HepG2 (cell line): ENCODE data around the gene TEDC2. TPM values are rescaled to one million over a fixed set of nuclear protein-coding genes. Genes with fewer than 3 reads are reported as not detected.
A peak's percentile ranks its signal among the peaks of the same experiment; 100 is the strongest.

ENCODE experiments used
- ARID4A ChIP-seq: sonication (generic); formaldehyde crosslinking; IDR thresholded peaks from 2 replicates; pipeline ENCODE4 v1.5.0; 2020; ENCODE audit warnings: mild to moderate bottlenecking, missing genetic modification reagents, borderline replicate concordance
- FOSL1 ChIP-seq: sonication (generic); formaldehyde crosslinking; IDR thresholded peaks from 2 replicates; pipeline ENCODE4 v1.9.0; 2021; ENCODE audit warnings: missing genetic modification reagents, borderline replicate concordance
- GATAD1 ChIP-seq: IDR thresholded peaks from 2 replicates; pipeline ENCODE4 v1.6.1; 2016; ENCODE audit warnings: missing genetic modification reagents, missing compliant biosample characterization
- HNRNPL ChIP-seq: fragments of 200-400 bp; formaldehyde crosslinking; IDR thresholded peaks from 2 replicates; pipeline ENCODE4 v1.6.1; 2017; ENCODE audit warnings: mild to moderate bottlenecking, low read depth, low read length
- HOXA5 ChIP-seq: sonication (generic); formaldehyde crosslinking; IDR thresholded peaks from 2 replicates; pipeline ENCODE4 v1.4.0; 2020; ENCODE audit warnings: missing genetic modification reagents
- JARID2 ChIP-seq: sonication (generic); formaldehyde crosslinking; IDR thresholded peaks from 2 replicates; pipeline ENCODE4 v1.8.1; 2023; ENCODE audit warnings: missing genetic modification reagents, inconsistent platforms; ENCODE audit not compliant: insufficient replicate concordance
- KAT7 ChIP-seq: IDR thresholded peaks from 2 replicates; pipeline ENCODE4 v1.6.1; 2018; ENCODE audit warnings: borderline replicate concordance, missing compliant biosample characterization
- MAFF ChIP-seq: IDR thresholded peaks from 2 replicates; pipeline ENCODE4 v1.6.1; 2011; ENCODE audit warnings: low read depth, low read length, improper control_type of control experiment
- MXD4 ChIP-seq: IDR thresholded peaks from 2 replicates; pipeline ENCODE4 v1.6.1; 2016; ENCODE audit warnings: mild to moderate bottlenecking, missing biosample characterization, missing genetic modification reagents
- NFE2L1 ChIP-seq: sonication (generic); formaldehyde crosslinking; IDR thresholded peaks from 2 replicates; pipeline ENCODE4 v1.4.0; 2020; ENCODE audit warnings: missing genetic modification reagents, mild to moderate bottlenecking, borderline replicate concordance
- SIX4 ChIP-seq: sonication (generic); formaldehyde crosslinking; IDR thresholded peaks from 2 replicates; pipeline ENCODE4 v1.4.0; 2020; ENCODE audit warnings: missing genetic modification reagents
- SKI ChIP-seq: fragments of 450-650 bp; IDR thresholded peaks from one replicate; pipeline ENCODE4 v1.6.1; 2018; ENCODE audit warnings: mild to moderate bottlenecking; ENCODE audit not compliant: partially characterized antibody
- SRSF1 ChIP-seq: fragments of 200-400 bp; formaldehyde crosslinking; optimal IDR thresholded peaks from 2 replicates; pipeline ENCODE3; 2017; ENCODE audit warnings: mild to moderate bottlenecking, low read depth, low read length, moderate library complexity
- ZBTB37 ChIP-seq: sonication (generic); formaldehyde crosslinking; IDR thresholded peaks from 2 replicates; pipeline ENCODE4 v1.4.0; 2020; ENCODE audit warnings: mild to moderate bottlenecking, missing genetic modification reagents
- ZNF713 ChIP-seq: sonication (generic); formaldehyde crosslinking; IDR thresholded peaks from 2 replicates; pipeline ENCODE4 v1.4.0; 2020; ENCODE audit warnings: mild to moderate bottlenecking, missing genetic modification reagents
- polyA plus RNA-seq, 8 experiments: library from polyadenylated mRNA; depleted of rRNA in 3 of 8; stranded (reverse) in 7 of 8; unstranded in 1 of 8; fragments of >200 nt; fragmentation: Illumina TruSeq in 4 of 8; extraction: Trizol in 4 of 8; gene quantifications; 2 replicates each; pipeline versions ENCODE4 v1.2.1 to v1.2.3, GENCODE V29; 2011 to 2016; ENCODE audit warnings: low read depth in 4 of 8, missing spikeins in 1 of 8, mixed read lengths in 1 of 8; ENCODE audit not compliant: insufficient read depth in 1 of 8
- total RNA-seq, 5 experiments: library from RNA; depleted of rRNA; stranded (reverse); fragments of >200 nt; fragmentation: Illumina TruSeq; extraction: Trizol; gene quantifications; 2 replicates each; pipeline ENCODE4 v1.2.3, GENCODE V29; 2016; ENCODE audit warnings: low read depth in 1 of 5
- TF ChIP-seq, protein P1 (sequence below): sonication (generic); formaldehyde crosslinking; IDR thresholded peaks from 2 replicates; pipeline ENCODE4 v1.5.1; 2020; ENCODE audit warnings: mild to moderate bottlenecking, missing genetic modification reagents

The TEDC2 gene
- total and polyA plus RNA-seq, 2 of the 13 experiments (the other 11 are each of a cell fraction or from before 2014, with no cell fraction given): 6.2 to 24.4 TPM

GRCh38 chr16:2484898-2485508 lies 25.1 kb downstream of the TEDC2 start (continued):
- TF ChIP-seq, protein P1, sequence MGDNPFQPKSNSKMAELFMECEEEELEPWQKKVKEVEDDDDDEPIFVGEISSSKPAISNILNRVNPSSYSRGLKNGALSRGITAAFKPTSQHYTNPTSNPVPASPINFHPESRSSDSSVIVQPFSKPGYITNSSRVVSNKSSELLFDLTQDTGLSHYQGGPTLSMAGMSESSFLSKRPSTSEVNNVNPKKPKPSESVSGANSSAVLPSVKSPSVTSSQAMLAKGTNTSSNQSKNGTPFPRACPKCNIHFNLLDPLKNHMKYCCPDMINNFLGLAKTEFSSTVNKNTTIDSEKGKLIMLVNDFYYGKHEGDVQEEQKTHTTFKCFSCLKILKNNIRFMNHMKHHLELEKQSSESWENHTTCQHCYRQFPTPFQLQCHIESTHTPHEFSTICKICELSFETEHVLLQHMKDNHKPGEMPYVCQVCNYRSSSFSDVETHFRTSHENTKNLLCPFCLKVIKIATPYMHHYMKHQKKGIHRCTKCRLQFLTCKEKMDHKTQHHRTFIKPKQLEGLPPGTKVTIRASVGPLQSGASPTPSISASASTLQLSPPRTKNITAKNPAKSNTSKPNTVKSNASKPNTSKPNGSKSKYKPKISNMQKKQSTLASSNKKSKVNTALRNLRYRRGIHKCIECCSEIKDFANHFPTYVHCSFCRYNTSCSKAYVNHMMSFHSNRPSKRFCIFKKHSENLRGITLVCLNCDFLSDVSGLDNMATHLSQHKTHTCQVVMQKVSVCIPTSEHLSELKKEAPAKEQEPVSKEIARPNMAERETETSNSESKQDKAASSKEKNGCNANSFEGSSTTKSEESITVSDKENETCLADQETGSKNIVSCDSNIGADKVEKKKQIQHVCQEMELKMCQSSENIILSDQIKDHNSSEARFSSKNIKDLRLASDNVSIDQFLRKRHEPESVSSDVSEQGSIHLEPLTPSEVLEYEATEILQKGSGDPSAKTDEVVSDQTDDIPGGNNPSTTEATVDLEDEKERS: no peak
- TF ChIP-seq SKI (peak; percentile 93), NFE2L1 (CRISPR knock-in tag) (no peak), ZNF713 (CRISPR knock-in tag) (no peak), GATAD1 (CRISPR knock-in tag) (peak; percentile 70), ZBTB37 (CRISPR knock-in tag) (no peak), SRSF1 (no peak), MXD4 (CRISPR knock-in tag) (peak; percentile 58; the same call in 1 of the 2 replicates), KAT7 (CRISPR knock-in tag) (no peak), ARID4A (CRISPR knock-in tag) (peak; percentile 80; the same call in 1 of the 2 replicates), HNRNPL (no peak), HOXA5 (CRISPR knock-in tag) (peak; percentile 49; the same call in 1 of the 2 replicates), JARID2 (no peak), SIX4 (CRISPR knock-in tag) (no peak), MAFF (no peak), FOSL1 (CRISPR knock-in tag) (no peak)
